A549 treated with dexamethasone at 1 μM for 4 hours (cell line): ENCODE results near the gene PA2G4. TPM values are rescaled to one million over a fixed set of nuclear protein-coding genes. Genes with fewer than 3 reads are reported as not detected.

ENCODE experiments used
- total RNA-seq: library from RNA; stranded (reverse); fragments of 200-300 nt; extraction: Qiagen RNA extraction; gene quantifications from 5 replicates; pipeline ENCODE4 v1.2.3, GENCODE V29; 2022

Gene PA2G4
- total RNA-seq: 310 to 332 TPM (median 329 TPM) in 5 replicates

GRCh38 chr12:56104109-56104814 lies at the start of gene PA2G4:
Gene PA2G4 (plus strand): TSS chr12:56104559. CDS start chr12:56104738, 179 bp downstream.

GRCh38 chr12:56079723-56080555 lies 24.4 kb upstream of the PA2G4 start, which contains the start of gene ERBB3:
Gene ERBB3 (plus strand): TSS chr12:56080165. CDS start chr12:56080301, 136 bp downstream.

GRCh38 chr12:56116267-56117081 lies 12.1 kb downstream of the PA2G4 start, which contains the start of gene RPL41:
Gene RPL41 (plus strand): TSS chr12:56116633.

GRCh38 chr12:56117778-56118687 lies 13.7 kb downstream of the PA2G4 start, which contains the start of gene ZC3H10:
Gene ZC3H10 (plus strand): TSS chr12:56118266. CDS start chr12:56120563, 2,297 bp downstream.

GRCh38 chr12:56127888-56128669 lies 23.7 kb downstream of the PA2G4 start, which contains the start of gene ESYT1:
Gene ESYT1 (plus strand): TSS chr12:56128267. CDS start chr12:56128320, 53 bp downstream.

GRCh38 chr12:56152132-56152755 lies 47.9 kb downstream of the PA2G4 start, which contains the start of gene MYL6B:
Gene MYL6B (plus strand): TSS chr12:56152587. CDS start chr12:56153919, 1,332 bp downstream.

GRCh38 chr12:56158029-56158925 lies 53.9 kb downstream of the PA2G4 start, which contains the start of gene MYL6:
Gene MYL6 (plus strand): TSS chr12:56158359. CDS start chr12:56158402, 43 bp downstream.

Other genes starting within 250 kb of the PA2G4 start
- gene PYM1, start 176.7 kb upstream of the PA2G4 start, total RNA-seq: 38.8 to 45.9 TPM (median 41.1 TPM) in 5 replicates
- 16.0 to 20.2 TPM (median 19.4 TPM) in 5 replicates for gene DGKA, start 173.4 kb upstream of the PA2G4 start, total RNA-seq
- gene PMEL, start 138.5 kb upstream of the PA2G4 start, total RNA-seq: 0.53 to 1.1 TPM (median 0.67 TPM) in 5 replicates
- 47.2 to 60.1 TPM (median 52.4 TPM) in 5 replicates for gene CDK2, start 137.7 kb upstream of the PA2G4 start, total RNA-seq
- gene RAB5B, start 130.5 kb upstream of the PA2G4 start, total RNA-seq: 28.1 to 38.0 TPM (median 35.9 TPM) in 5 replicates
- 7.2 to 9.5 TPM (median 8.0 TPM) in 5 replicates for gene SUOX, start 107.3 kb upstream of the PA2G4 start, total RNA-seq
- 2.3 to 2.9 TPM (median 2.8 TPM) in 5 replicates for gene IKZF4, start 83.5 kb upstream of the PA2G4 start, total RNA-seq
- gene RPS26, start 62.6 kb upstream of the PA2G4 start, total RNA-seq: 569 to 686 TPM (median 600 TPM) in 5 replicates
- 1.1 to 1.7 TPM (median 1.3 TPM) in 5 replicates for gene ERBB3, start 24.4 kb upstream of the PA2G4 start, total RNA-seq
- gene RPL41, start 12.1 kb downstream of the PA2G4 start, total RNA-seq: 5,372 to 6,304 TPM (median 5,793 TPM) in 5 replicates
- gene ZC3H10, start 13.7 kb downstream of the PA2G4 start, total RNA-seq: 2.5 to 3.5 TPM (median 3.1 TPM) in 5 replicates
- 56.5 to 75.8 TPM (median 72.7 TPM) in 5 replicates for gene ESYT1, start 23.7 kb downstream of the PA2G4 start, total RNA-seq
- gene MYL6B, start 48.0 kb downstream of the PA2G4 start, total RNA-seq: 68.1 to 83.2 TPM (median 73.8 TPM) in 5 replicates
- gene MYL6, start 53.8 kb downstream of the PA2G4 start, total RNA-seq: 2,040 to 3,443 TPM (median 2,154 TPM) in 5 replicates
- gene SMARCC2, start 84.9 kb downstream of the PA2G4 start, total RNA-seq: 22.5 to 42.3 TPM (median 39.4 TPM) in 5 replicates
- gene RNF41, start 117.4 kb downstream of the PA2G4 start, total RNA-seq: 21.6 to 27.4 TPM (median 26.5 TPM) in 5 replicates
- 54.2 to 64.3 TPM (median 59.9 TPM) in 5 replicates for gene NABP2, start 119.8 kb downstream of the PA2G4 start, total RNA-seq
- gene SLC39A5, start 125.5 kb downstream of the PA2G4 start, total RNA-seq: 0.09 TPM in 1 of 5 replicates, not detected in the others
- gene ANKRD52, start 153.8 kb downstream of the PA2G4 start, total RNA-seq: 29.4 to 50.6 TPM (median 47.0 TPM) in 5 replicates
- gene COQ10A, start 162.4 kb downstream of the PA2G4 start, total RNA-seq: 12.6 to 15.7 TPM (median 15.3 TPM) in 5 replicates
- gene CS, start 195.8 kb downstream of the PA2G4 start, total RNA-seq: 165 to 177 TPM (median 167 TPM) in 5 replicates
- 120 to 144 TPM (median 126 TPM) in 5 replicates for gene CNPY2, start 211.4 kb downstream of the PA2G4 start, total RNA-seq
- gene PAN2, start 229.4 kb downstream of the PA2G4 start, total RNA-seq: 11.3 to 14.3 TPM (median 14.2 TPM) in 5 replicates
- gene IL23A, start 234.3 kb downstream of the PA2G4 start, total RNA-seq: 0.17 to 0.49 TPM (median 0.32 TPM) in 4 of 5 replicates, not detected in the other